HG03103 (cell line): Measurements from ENCODE around the gene RUVBL2.

Source experiments
- ATAC-seq: cut with Tn5 transposase; IDR thresholded peaks from one replicate; pipeline ENCODE4 v1.9.1; 2021; ENCODE audit warnings: low read depth; ENCODE audit not compliant: unreplicated experiment

RUVBL2 gene

DNA sequence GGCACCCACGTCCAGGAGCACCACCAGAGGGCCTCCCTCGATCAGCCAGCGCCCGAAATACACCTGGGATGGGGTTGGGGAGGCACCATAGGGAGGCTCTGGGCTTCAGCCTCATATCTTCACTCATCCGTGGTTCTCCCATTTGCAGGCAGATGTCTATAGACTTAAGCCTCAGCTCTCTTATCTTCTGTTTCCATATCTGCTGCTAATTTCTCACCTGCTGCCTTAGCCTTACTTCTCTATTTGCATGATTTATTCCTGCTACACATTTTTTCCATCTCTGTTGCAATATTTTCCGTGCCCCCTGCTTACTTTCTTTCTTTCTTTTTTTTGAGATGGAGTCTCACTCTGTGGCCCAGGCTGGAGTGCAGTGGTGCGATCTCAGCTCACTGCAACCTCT lies 6.4 kb upstream of the RUVBL2 start:
- no peak for ATAC-seq

DNA sequence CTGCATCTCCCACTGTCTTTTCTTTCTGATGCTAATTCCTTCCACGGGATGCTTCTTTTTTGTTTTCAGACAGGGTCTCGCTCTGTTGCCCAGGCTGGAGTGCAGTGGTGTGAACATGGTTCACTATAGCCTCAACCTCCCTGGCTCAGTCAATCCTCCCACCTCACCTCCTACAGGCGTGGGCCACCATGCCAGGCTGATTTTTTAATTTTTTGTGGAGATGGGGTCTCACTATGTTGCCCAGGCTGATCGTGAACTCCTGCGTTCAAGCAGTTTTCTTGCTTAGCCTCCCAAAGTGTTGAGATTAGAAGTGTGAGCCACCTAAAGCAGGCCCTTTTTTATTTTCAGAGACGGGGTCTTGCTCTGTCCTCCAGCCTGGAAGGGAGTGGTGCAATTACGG lies 5.4 kb upstream of the RUVBL2 start:
- ATAC-seq: no peak

GRCh38 chr19:48988860-48989259 lies 4.8 kb upstream of the RUVBL2 start:
- no peak for ATAC-seq

DNA sequence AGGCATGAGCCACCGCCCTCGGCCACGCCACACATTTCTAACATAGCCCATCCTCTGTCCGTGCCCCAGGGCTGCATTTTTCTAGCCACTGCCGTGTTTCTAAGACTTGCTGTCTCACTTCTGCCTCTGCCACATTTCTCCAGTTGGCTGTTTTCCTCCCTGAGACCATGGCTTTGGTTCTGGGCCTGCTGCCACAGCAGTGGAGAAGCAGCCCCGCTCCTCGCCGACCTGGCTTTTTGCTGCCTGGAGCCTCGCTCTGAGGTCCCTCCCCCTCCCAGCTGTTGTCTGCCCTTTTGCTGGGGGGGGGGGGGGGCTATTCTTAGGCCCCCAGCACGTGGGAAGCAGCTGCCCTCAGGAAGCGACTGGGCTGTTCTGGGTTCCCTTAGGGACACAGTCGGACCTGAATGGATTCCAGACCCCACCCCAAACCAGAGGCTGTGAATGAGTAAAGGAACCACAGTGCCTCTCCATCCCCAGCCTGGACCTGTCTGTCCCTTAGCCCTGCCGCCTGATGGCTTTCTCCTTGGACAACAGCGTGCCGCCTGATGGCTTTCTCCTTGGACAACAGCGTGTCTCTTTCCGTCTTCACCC lies 3.9 kb upstream of the RUVBL2 start:
- no peak for ATAC-seq

GRCh38 chr19:48990400-48990799 lies 3.3 kb upstream of the RUVBL2 start:
- ATAC-seq: no peak

GRCh38 chr19:48991011-48991609 lies 2.6 kb upstream of the RUVBL2 start:
- ATAC-seq: no peak

GRCh38 chr19:48991873-48992580 lies 1.7 kb upstream of the RUVBL2 start:
- ATAC-seq: no peak

GRCh38 chr19:48992581-48993174 lies 1.0 kb upstream of the RUVBL2 start:
- ATAC-seq: no peak

DNA sequence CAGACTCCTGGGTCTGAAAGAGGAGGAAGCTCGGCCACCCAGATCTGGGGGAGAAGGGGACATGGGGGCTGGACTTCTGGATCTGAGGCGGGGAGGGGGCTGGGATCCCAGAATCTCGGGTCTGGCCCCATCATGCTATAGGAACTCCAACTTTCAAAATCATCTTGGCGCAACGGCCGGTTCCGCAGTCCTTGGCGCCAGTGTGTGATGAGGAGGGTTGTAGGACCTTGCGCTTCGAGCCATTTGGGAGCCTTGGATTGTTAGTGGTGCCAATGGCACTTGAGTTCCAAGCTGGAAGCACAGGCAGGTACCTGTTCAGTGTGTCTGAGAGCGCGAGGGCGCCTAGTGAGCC lies 324 bp downstream of the RUVBL2 start:
- no peak for ATAC-seq

- no peak for ATAC-seq
Observed at GRCh38 chr19:48997972-48998371, 4.3 kb downstream of the RUVBL2 start.

DNA sequence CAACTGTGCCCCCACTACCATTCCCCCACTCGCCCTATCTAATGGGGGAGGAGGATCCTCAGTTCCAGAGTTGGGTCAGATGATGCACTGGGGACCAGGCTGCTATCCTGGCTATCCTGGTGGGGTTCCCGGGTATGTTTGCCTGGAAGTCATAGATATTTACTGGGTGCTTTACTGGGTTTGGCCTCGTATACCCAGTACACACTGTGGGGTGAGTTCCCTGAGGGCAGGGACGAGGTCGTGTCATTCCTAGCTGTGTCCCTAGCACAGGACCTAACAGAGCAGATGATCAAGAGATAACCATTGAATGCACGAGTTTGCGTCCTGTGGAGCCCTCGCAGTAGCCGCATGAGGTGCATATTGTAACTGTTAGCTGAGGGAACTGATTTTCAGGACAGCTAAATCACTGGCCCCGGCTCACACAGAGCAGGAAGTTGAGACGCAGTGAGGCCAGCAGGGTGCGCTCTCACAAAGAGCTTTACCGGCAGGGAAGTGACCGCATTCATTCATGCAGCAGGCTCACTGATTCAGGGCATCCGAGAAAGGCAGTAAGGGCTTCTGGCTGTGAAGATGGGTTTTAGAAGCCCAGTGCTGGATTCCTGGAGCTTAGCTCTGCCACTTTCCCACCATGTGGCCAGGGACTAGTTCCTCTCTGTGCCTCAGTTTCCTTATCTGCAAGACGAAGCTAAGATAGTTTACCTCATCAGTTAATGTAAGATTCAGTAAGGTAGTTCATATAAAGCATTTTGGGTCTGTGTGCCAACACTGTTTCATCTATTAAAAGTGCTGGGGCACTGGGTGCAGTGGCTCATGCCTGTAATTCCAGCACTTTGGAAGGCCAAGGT lies 6.0 kb downstream of the RUVBL2 start:
- no peak for ATAC-seq

DNA sequence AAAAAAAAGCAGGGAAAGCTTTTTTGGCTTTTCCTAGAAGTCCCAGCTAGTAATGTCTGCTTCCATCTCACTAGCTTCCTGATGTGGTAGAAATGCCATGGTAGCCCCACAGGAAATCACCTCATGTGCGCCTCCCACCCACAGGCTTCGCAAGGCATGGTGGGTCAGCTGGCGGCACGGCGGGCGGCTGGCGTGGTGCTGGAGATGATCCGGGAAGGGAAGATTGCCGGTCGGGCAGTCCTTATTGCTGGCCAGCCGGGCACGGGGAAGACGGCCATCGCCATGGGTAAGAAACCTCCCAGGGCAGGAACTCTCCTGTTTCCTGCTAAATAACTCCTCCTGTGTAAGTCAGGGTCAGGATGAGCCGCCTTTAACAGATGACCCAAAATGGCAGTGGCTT lies 10.4 kb downstream of the RUVBL2 start:
- no peak for ATAC-seq

- ATAC-seq: no peak
Observed at GRCh38 chr19:49004964-49005614, 11.4 kb downstream of the RUVBL2 start.

GRCh38 chr19:49006905-49007304 lies 13.2 kb downstream of the RUVBL2 start:
- no peak for ATAC-seq

GRCh38 chr19:49009828-49010227 lies 16.1 kb downstream of the RUVBL2 start:
- ATAC-seq: no peak

DNA sequence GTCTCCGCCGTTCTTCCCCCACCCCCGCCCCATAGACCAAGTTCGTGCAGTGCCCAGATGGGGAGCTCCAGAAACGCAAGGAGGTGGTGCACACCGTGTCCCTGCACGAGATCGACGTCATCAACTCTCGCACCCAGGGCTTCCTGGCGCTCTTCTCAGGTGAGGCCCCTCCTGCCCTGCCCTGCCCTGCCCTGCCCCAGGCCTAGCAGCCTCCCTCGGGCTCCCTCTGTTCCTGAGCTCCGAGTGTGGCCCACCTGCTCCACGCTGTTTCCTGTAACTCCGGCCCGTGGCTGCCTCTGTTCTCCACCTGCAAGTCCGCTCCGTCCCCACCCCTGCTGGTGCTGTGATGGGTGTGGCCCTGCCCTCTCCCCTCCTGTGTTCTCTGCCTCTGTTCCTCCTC lies 16.8 kb downstream of the RUVBL2 start:
- no peak for ATAC-seq

GRCh38 chr19:49011194-49011593 lies 17.5 kb downstream of the RUVBL2 start:
- ATAC-seq: no peak

DNA sequence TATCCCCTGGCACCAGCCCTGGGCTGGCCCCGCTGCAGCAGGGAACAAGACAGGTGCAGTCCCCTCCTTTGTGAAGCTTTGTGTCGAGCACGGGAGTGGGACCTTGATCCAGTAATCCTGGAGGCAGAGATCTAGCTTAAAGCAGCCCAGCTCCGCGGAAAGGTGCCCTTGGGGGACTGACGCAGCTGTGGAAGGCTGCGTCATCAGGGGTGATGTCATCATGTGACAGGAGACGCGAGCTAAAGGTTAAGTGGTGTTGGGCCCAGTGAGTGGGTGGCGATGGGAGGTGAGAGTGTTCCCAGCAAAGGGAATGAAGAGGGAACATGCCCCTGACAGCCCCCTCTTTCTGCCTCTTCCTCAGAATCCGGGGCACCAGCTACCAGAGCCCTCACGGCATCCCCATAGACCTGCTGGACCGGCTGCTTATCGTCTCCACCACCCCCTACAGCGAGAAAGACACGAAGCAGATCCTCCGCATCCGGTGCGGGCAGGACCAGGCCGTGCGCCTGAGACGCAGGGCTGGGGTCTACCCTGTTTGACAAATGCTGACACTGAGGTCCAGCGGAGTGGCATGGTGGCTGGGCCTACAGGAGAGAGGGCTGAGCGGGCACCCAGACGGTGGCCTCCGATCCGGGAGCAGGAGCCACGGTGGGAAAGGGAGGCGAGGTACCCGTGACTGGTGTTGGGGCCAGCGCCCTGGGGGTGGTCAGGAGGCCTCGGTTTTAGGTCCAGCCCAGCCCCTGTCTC lies 20.6 kb downstream of the RUVBL2 start:
- no peak for ATAC-seq

DNA sequence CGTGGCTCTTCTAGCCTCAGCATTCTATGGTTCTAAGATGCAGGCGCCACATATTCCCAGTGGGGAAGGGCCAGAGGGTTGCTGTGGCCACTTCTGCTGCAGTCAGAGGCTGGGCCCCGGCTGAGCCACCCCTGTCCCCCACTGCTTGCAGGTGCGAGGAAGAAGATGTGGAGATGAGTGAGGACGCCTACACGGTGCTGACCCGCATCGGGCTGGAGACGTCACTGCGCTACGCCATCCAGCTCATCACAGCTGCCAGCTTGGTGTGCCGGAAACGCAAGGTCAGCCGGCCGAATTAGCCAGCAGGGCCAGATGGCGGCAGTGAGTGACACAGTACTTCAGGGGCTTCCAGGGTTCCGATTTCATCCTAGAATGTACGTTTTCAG lies 21.2 kb downstream of the RUVBL2 start:
- no peak for ATAC-seq
